Measurements from ENCODE around the gene SYT7. TPM values are rescaled to one million over a fixed set of nuclear protein-coding genes. Genes with fewer than 3 reads are reported as not detected.

Gene SYT7
- total RNA-seq, 1 donor: 0.43 TPM

- no peak for DNase-seq (ENCODE audit: low read depth)
- H3K4me3 ChIP-seq (ENCODE audit: low read depth, low read length): no peak overlapping the region
- no peak for TF ChIP-seq CTCF (IDR thresholded peaks at IDR 0.05; ENCODE audit: insufficient read depth, low read depth, low read length)
These were observed 4.7 kb downstream of the SYT7 start for GRCh38 chr11:61575886-61576861.

- no peak for TF ChIP-seq CTCF (IDR thresholded peaks at IDR 0.05; ENCODE audit: insufficient read depth, low read depth, low read length)
- DNase-seq (ENCODE audit: low read depth): no peak
- no peak overlapping the region for H3K4me3 ChIP-seq (ENCODE audit: low read depth, low read length)
These were observed 6.3 kb downstream of the SYT7 start for GRCh38 chr11:61574611-61575010.

GRCh38 chr11:61572913-61573312, 8.0 kb downstream of the SYT7 start:
- H3K4me3 ChIP-seq (ENCODE audit: low read depth, low read length): no peak overlapping the region
- no peak for TF ChIP-seq CTCF (IDR thresholded peaks at IDR 0.05; ENCODE audit: insufficient read depth, low read depth, low read length)
- no peak for DNase-seq (ENCODE audit: low read depth)

- no peak for DNase-seq (ENCODE audit: low read depth)
- H3K4me3 ChIP-seq (ENCODE audit: low read depth, low read length): no peak overlapping the region
- no peak for TF ChIP-seq CTCF (IDR thresholded peaks at IDR 0.05; ENCODE audit: insufficient read depth, low read depth, low read length)
These were observed 9.0 kb downstream of the SYT7 start for GRCh38 chr11:61571869-61572268.

GRCh38 chr11:61571337-61571736, 9.5 kb downstream of the SYT7 start:
- H3K4me3 ChIP-seq (ENCODE audit: low read depth, low read length): no peak overlapping the region
- TF ChIP-seq CTCF (IDR thresholded peaks at IDR 0.05; ENCODE audit: insufficient read depth, low read depth, low read length): no peak
- DNase-seq (ENCODE audit: low read depth): no peak

- H3K4me3 ChIP-seq (ENCODE audit: low read depth, low read length): no peak overlapping the region
- TF ChIP-seq CTCF (IDR thresholded peaks at IDR 0.05; ENCODE audit: insufficient read depth, low read depth, low read length): no peak
- DNase-seq (ENCODE audit: low read depth): no peak
These were observed 11.2 kb downstream of the SYT7 start for GRCh38 chr11:61569701-61570100.
